ENCODE results near the gene ARHGEF28.

The ARHGEF28 gene

DNA sequence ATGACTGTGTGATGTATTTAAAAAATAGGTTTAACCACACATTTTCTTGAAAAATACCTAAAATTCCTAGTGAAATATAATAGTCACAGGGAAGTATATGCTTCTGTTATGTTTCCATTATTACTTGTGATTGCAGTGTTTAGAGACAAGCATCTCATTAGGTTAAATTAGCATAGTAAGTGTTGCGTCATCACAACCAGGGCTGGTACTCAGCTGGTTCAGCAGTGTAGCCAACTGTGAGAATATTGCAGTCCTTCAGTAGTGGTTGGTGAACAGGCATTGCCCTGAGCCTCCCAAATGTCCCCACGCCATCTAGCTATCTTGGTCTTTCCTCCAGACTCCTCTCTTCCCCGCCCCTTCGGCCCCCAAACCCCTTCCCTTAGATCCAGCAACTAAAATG is 261.7 kb downstream of the ARHGEF28 start:
- H3K36me3 Mint-ChIP-seq (ENCODE audit: low read depth): no peaks in the 10 kb centered on the region
- H3K27me3 Mint-ChIP-seq: peaks cover 18% of the 10 kb centered on the region
- no peak overlapping the region for H3K4me3 Mint-ChIP-seq
- no peaks in the 10 kb centered on the region for H3K4me1 Mint-ChIP-seq
- no peak overlapping the region for H3K27ac Mint-ChIP-seq
- DNase-seq (no peak), ATAC-seq (no peak)
- no peaks in the 10 kb centered on the region for H3K9me3 Mint-ChIP-seq

DNA sequence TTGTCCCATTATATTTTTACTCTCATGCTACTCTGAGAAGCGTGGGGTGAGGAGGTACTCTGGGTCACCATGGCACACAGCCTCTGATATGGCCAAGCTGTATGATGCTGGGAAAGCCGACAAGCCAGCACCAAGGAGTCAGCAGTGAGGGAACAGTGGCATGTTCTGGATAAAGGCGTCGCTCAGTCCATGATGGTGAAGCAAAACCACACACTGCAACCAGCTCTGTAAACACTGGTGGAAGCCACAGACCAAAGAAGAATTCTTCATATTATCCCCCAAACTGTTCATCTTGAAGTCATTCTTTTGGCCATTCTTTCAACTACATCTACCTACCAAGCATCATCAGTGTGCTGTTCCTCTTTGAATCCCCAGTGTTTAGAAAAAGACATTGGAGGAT is 264.6 kb downstream of the ARHGEF28 start:
- no peak for ATAC-seq
- no peak overlapping the region for H3K4me3 Mint-ChIP-seq
- DNase-seq: no peak
- no peaks in the 10 kb centered on the region for H3K9me3 Mint-ChIP-seq
- H3K36me3 Mint-ChIP-seq (ENCODE audit: low read depth): no peaks in the 10 kb centered on the region
- H3K4me1 Mint-ChIP-seq: no peaks in the 10 kb centered on the region
- no peak overlapping the region for H3K27ac Mint-ChIP-seq
- H3K27me3 Mint-ChIP-seq: peaks cover 19% of the 10 kb centered on the region

DNA sequence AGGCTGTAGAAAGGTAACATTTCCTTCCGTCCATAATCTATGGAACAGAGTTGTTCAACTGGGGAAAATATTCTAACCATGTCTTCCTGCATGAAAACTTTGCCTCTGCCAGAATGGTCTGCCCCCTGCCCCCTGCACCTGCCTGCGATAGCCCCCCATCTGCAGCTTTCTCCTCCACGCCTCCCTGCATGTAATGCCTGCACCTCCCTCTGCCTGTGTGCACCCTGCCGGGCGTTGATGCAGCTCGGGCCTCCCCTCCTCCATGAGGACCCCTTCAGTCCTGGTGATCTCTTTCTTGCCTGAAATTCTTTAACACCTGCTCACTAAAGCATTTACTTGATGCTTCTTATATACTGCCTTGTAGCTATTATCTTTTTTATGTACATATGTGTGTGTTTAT is 266.2 kb downstream of the ARHGEF28 start:
- H3K27me3 Mint-ChIP-seq: peaks cover 27% of the 10 kb centered on the region
- no peaks in the 10 kb centered on the region for H3K9me3 Mint-ChIP-seq
- no peak for ATAC-seq
- H3K36me3 Mint-ChIP-seq (ENCODE audit: low read depth): no peaks in the 10 kb centered on the region
- no peaks in the 10 kb centered on the region for H3K4me1 Mint-ChIP-seq
- no peak for DNase-seq
- H3K4me3 Mint-ChIP-seq: no peak overlapping the region
- no peak overlapping the region for H3K27ac Mint-ChIP-seq

DNA sequence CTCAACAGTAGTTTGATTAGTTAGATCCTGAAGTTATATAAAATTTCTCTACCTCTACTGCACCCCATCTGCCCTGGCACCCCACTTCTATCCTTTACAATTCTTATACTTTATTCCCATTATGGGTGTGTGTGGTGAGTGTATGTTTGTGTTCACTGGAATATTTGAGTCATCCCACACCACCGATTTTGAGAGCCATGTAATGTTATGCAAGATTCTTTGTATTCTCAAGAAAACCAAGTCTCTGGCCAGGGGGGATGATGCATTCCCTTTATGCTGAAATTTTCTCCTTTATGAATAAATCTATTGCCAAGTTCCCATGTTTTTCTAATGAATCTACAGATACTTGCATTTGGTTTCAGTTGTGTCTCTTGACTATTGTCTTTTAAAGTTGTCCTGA is 266.8 kb downstream of the ARHGEF28 start:
- Mint-ChIP-seq H3K36me3 (ENCODE audit: low read depth) (no peaks in the 10 kb centered on the region), H3K4me3 (no peak overlapping the region), H3K4me1 (no peaks in the 10 kb centered on the region), H3K27ac (no peak overlapping the region), H3K27me3 (peaks cover 26% of the 10 kb centered on the region), H3K9me3 (no peaks in the 10 kb centered on the region)
- DNase-seq: no peak
- no peak for ATAC-seq

DNA sequence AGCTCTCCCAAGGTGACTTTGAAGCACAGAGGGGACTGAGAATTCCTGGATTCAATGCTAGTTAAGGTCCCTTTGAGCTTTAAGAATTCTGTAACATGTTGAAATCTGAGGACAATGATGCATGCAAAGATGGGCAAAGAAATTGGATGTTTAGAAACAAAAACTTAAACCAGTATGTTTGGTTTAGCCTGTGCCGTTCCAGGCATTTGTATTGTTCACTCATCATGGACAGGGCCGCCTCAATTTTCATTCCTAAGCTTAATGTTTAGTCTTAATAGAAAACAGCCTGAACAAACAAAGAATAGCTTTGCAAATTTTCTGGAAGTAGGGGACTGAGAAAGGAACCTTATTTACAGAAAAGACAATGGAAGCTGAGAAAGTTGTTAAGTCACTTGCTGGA is 267.8 kb downstream of the ARHGEF28 start:
- no peaks in the 10 kb centered on the region for H3K9me3 Mint-ChIP-seq
- H3K36me3 Mint-ChIP-seq (ENCODE audit: low read depth): no peaks in the 10 kb centered on the region
- ATAC-seq: no peak
- peaks cover 24% of the 10 kb centered on the region for H3K27me3 Mint-ChIP-seq
- no peaks in the 10 kb centered on the region for H3K4me1 Mint-ChIP-seq
- no peak overlapping the region for H3K27ac Mint-ChIP-seq
- H3K4me3 Mint-ChIP-seq: no peak overlapping the region
- DNase-seq: no peak

DNA sequence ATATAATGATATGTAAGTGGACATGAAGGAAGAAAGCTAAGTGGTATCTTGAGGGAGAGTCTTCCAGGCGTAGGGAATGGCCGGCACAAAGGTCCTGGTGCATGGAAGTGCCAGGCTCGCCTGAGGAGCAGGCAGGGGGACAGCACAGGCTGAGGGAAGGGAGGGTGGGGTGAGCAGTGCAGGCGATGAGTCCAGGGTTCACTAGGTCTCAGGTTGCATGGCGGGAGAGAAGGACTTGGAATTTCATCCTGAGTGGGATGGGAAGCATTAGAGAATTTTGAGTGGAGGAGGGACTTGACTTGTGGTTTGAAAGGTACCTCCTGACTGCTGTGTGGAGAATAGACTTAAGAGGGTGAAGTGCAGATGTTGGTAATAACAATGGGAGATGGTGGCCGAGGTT is 268.9 kb downstream of the ARHGEF28 start:
- Mint-ChIP-seq H3K9me3 (no peaks in the 10 kb centered on the region), H3K4me1 (peaks cover 3% of the 10 kb centered on the region), H3K27ac (no peak overlapping the region), H3K36me3 (ENCODE audit: low read depth) (no peaks in the 10 kb centered on the region), H3K27me3 (peaks cover 29% of the 10 kb centered on the region), H3K4me3 (no peak overlapping the region)
- ATAC-seq: no peak
- no peak for DNase-seq

DNA sequence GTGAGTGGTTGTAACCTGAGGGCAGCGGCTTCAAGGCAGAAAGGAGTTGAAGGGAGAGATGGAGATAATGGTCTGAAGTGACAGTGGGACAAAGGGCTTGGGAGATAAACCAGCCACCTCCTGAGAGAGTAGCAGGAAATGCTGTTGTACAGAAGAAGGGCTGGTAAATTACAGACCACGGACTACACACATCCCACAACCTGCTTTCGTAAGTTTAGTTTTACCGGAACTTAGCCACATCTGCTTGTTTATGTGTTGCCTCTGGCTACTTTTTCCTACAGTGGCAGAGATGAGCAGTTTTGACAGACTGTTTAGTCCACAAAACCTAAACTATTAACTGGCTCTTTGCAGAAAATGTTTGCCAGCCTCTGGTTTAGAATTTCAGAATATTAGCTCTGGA is 269.5 kb downstream of the ARHGEF28 start:
- Mint-ChIP-seq H3K4me3 (no peak overlapping the region), H3K4me1 (peaks cover 3% of the 10 kb centered on the region), H3K36me3 (ENCODE audit: low read depth) (no peaks in the 10 kb centered on the region), H3K9me3 (no peaks in the 10 kb centered on the region), H3K27me3 (peaks cover 26% of the 10 kb centered on the region), H3K27ac (no peak overlapping the region)
- ATAC-seq: no peak
- DNase-seq: no peak

DNA sequence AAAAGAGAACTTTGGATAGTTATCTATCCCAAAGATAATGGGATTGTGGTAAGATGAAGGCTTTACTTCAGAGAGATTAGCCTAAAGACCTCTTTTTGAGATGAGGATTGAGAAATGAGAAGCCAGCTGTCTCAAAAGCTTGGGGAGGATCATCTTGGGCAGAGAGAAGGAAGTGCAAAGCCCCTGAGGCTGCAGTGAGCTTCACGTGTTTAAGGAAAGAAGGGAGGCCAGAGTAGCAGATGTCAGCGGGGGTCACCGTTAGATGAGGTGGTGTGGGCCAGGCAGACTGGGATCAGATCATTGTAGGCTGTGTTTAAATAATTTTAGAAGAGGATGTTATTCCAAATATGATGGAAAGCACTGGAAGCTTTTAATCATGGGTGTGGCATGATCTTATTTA is 270.1 kb downstream of the ARHGEF28 start:
- Mint-ChIP-seq H3K9me3 (no peaks in the 10 kb centered on the region), H3K36me3 (ENCODE audit: low read depth) (no peaks in the 10 kb centered on the region), H3K4me3 (no peak overlapping the region), H3K4me1 (peaks cover 3% of the 10 kb centered on the region), H3K27ac (no peak overlapping the region), H3K27me3 (peaks cover 33% of the 10 kb centered on the region)
- no peak for ATAC-seq
- no peak for DNase-seq

DNA sequence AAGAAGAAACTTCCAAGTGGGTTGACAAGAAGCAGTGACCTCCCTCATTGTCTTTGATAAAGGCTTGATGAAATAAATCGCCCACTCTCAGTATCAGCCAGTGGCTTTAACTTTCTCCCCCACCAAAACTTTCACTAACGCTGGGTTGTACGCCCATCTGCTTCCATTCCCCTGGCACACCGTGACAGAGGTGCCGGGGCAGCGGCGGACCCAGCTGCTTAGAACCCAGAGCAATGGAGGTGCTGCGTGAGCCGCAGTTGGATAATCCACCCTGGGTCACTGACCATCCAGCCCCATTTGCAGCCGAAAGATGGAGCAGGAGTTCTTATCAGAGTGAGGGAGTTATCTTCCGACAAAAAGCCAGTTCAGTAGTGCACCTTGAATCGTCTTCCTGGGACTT is 270.7 kb downstream of the ARHGEF28 start:
- Mint-ChIP-seq H3K9me3 (no peaks in the 10 kb centered on the region), H3K27ac (no peak overlapping the region), H3K36me3 (ENCODE audit: low read depth) (no peaks in the 10 kb centered on the region), H3K4me1 (peaks cover 3% of the 10 kb centered on the region), H3K27me3 (peaks cover 33% of the 10 kb centered on the region), H3K4me3 (no peak overlapping the region)
- DNase-seq (no peak), ATAC-seq (no peak)

DNA sequence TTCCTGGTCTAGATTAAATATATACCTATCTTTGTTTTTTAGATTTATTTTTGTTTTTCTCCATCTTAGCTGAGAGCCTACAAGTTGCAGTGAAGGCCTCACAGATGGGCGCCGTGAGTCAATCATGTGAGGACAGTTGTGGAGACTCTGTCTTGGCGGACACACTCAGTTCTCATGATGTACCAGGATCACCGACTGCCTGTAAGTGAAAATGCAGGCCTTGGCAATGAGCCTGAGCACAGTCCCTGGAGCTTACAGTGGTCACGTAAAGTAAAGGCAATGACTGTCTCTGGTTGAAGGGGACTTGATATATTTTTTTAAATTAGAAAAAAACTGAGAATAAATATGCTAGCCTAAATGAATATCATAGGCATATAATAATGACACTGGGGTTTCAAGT is 271.9 kb downstream of the ARHGEF28 start:
- Mint-ChIP-seq H3K4me3 (no peak overlapping the region), H3K27ac (no peak overlapping the region), H3K9me3 (no peaks in the 10 kb centered on the region), H3K36me3 (ENCODE audit: low read depth) (no peaks in the 10 kb centered on the region), H3K4me1 (peaks cover 3% of the 10 kb centered on the region), H3K27me3 (peaks cover 33% of the 10 kb centered on the region)
- DNase-seq: no peak
- ATAC-seq: no peak

DNA sequence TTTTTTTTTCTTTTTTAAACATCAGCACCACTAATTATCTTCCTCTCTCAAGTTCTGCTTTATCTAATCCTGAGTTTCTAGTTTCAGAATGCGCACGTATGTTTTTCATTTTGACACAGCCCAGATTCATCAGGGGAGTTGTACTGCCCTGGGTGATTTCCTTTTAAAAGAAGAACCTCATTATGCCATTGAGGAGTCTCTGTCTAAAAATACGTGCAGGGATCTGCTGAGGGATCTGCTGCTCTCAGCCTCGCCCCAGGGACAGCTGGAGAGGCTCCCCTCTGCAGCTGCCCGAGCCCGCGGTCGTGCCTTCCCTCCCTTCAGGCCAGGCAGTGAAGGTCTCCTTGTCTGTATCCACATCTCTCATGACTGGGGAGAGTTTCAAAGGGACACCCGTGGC is 273.1 kb downstream of the ARHGEF28 start:
- Mint-ChIP-seq H3K4me1 (peaks cover 3% of the 10 kb centered on the region), H3K4me3 (no peak overlapping the region), H3K36me3 (ENCODE audit: low read depth) (no peaks in the 10 kb centered on the region), H3K27me3 (peaks cover 29% of the 10 kb centered on the region), H3K9me3 (no peaks in the 10 kb centered on the region), H3K27ac (no peak overlapping the region)
- ATAC-seq: peak; percentile 37
- no peak for DNase-seq

DNA sequence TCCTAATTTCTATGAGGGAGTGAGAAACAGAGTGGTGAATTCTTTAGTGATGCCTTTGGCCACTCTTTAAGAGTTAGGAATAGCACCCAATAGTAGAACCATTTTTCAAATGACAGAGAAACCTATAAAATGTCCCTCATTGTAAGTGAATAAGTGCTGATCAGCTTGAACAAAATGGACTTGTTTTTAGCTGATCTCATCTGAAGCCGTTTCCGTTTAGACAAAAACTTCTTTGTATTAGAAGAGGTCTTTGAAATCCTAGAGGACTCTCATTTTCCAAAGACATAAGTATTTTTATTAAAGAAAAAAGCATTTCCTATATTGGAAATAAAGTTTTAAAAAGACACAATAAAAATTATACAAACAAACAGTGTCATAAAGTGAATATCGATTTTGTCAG is 273.9 kb downstream of the ARHGEF28 start:
- DNase-seq: no peak
- Mint-ChIP-seq H3K27me3 (peaks cover 34% of the 10 kb centered on the region), H3K4me3 (no peak overlapping the region), H3K36me3 (ENCODE audit: low read depth) (no peaks in the 10 kb centered on the region), H3K9me3 (no peaks in the 10 kb centered on the region), H3K4me1 (peaks cover 3% of the 10 kb centered on the region), H3K27ac (no peak overlapping the region)
- ATAC-seq: no peak

DNA sequence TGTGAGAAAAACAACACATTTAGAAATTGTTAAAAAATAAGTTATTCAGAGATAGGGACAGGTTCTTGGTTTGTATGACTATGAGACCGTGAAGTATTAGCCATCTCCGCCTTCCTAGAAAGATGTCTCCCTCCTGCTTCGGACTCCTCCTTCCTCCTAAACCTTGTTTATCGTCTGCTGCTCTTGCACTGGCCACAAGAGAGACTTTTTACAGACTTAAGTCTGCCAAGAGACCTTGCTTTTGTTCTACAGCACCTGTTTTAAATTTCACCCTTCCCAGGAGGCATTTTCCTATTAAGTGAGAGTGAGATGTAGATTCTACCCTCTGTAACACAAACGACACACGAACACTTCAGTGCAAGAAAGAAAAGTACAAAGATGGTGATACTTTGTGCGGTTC is 274.6 kb downstream of the ARHGEF28 start:
- DNase-seq (no peak), ATAC-seq (no peak)
- peaks cover 3% of the 10 kb centered on the region for H3K4me1 Mint-ChIP-seq
- no peak overlapping the region for H3K27ac Mint-ChIP-seq
- H3K36me3 Mint-ChIP-seq (ENCODE audit: low read depth): no peaks in the 10 kb centered on the region
- H3K9me3 Mint-ChIP-seq: no peaks in the 10 kb centered on the region
- H3K4me3 Mint-ChIP-seq: no peak overlapping the region
- H3K27me3 Mint-ChIP-seq: peaks cover 33% of the 10 kb centered on the region

DNA sequence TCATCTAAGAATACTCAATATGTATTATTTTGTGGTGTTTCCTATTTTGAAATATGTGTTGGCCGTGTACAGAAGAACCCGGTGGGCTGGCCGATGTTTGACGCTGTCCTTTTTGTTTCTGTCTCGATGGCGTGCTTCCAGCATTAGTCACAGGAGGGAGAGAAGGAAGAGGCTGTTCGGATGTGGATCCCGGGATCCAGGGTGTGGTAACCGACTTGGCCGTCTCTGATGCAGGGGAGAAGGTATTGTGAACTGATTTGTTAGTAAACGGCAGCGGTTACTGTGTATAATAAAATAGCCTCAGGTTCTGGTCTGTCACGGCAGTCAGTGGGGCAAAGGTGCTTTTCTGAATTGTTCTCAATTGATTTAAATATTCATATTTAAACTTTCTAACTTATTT is 275.0 kb downstream of the ARHGEF28 start:
- H3K27ac Mint-ChIP-seq: no peak overlapping the region
- H3K27me3 Mint-ChIP-seq: peaks cover 30% of the 10 kb centered on the region
- H3K36me3 Mint-ChIP-seq (ENCODE audit: low read depth): no peaks in the 10 kb centered on the region
- H3K4me1 Mint-ChIP-seq: peaks cover 3% of the 10 kb centered on the region
- H3K4me3 Mint-ChIP-seq: no peak overlapping the region
- no peaks in the 10 kb centered on the region for H3K9me3 Mint-ChIP-seq
- DNase-seq (no peak), ATAC-seq (no peak)

DNA sequence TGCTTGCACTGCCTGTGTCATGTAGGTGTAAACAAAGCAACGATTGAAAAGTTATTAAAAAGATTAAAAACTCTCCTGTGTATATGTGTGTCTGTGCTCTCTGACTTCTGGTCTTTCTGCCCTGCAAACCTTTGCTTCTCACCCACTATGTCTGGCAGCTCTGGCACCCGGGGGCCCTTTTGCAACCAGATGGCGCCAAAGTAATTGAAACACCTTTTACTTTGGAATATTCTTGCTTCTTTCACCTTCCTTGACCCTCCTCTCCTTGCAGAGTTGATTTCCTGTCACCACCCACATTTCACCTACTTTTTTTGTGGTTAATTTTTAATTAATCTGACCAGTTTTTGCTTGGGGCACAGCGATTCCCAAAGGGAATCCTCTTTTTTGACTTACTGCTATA is 275.5 kb downstream of the ARHGEF28 start:
- Mint-ChIP-seq H3K9me3 (no peaks in the 10 kb centered on the region), H3K27me3 (peaks cover 26% of the 10 kb centered on the region), H3K36me3 (ENCODE audit: low read depth) (no peaks in the 10 kb centered on the region), H3K4me3 (no peak overlapping the region), H3K4me1 (peaks cover 3% of the 10 kb centered on the region), H3K27ac (no peak overlapping the region)
- DNase-seq (no peak), ATAC-seq (no peak)

DNA sequence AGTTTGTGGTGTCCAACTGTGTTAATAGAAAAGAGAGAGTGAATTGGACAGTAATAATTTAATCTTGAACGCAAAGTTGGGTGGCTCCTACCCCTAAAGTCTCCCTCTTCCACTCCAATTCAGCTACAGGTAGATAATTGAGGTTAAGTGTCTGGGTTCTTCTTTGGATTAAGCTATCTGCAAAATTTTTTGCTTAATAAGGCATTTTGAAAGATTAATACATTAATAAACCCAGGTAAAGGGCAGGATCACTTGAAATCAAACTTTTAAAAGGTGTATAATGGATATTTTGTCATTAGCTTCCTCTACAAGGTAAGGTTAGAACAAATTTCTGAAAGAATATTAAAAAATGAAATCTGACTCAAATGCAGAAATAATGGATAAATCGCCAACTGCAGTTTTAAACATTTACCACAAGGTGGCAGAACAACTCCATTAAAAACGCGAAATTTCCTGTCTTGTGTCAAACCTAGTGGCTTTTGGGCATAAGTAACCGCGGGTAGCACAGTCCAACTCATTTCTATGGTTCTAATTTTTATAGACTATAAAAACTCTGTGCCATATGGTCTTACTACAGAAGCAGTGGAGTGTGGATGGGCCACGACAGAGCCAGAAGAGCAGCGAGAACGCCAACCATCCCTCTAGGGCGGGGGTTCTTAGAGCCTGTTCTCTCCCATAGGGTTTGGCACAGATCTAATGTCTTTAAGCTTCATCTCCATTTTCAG is 276.5 kb downstream of the ARHGEF28 start:
- H3K9me3 Mint-ChIP-seq: no peaks in the 10 kb centered on the region
- peaks cover 22% of the 10 kb centered on the region for H3K27me3 Mint-ChIP-seq
- DNase-seq: no peak
- no peak for ATAC-seq
- no peaks in the 10 kb centered on the region for H3K36me3 Mint-ChIP-seq (ENCODE audit: low read depth)
- H3K4me3 Mint-ChIP-seq: no peak overlapping the region
- peaks cover 3% of the 10 kb centered on the region for H3K4me1 Mint-ChIP-seq
- H3K27ac Mint-ChIP-seq: no peak overlapping the region

Data from activated naive CD8-positive, alpha-beta T cell treated with anti-CD3 and anti-CD28 coated beads, Interleukin-2, amount 50 U/mL, for 24 hours (primary cell).